WERI-Rb-1 (cell line): ENCODE results near the gene KIF17.

ENCODE experiments used
- DNase-seq: peaks from one replicate; pipeline ENCODE4 v3.0.0-alpha.2; 2020
- H3K27ac ChIP-seq: fragments of 250-450 bp; sonication (Bioruptor Pico); 2 replicates; pipeline ENCODE4 v1.5.1; 2020; ENCODE audit warnings: mild to moderate bottlenecking, moderate library complexity
- H3K27me3 ChIP-seq: fragments of 250-450 bp; sonication (Bioruptor Pico); 2 replicates; pipeline ENCODE4 v1.5.1; 2021; ENCODE audit warnings: mild to moderate bottlenecking, low read depth, moderate library complexity; ENCODE audit not compliant: insufficient read depth, severe bottlenecking
- H3K36me3 ChIP-seq: fragments of 250-450 bp; sonication (Bioruptor Pico); 2 replicates; pipeline ENCODE4 v1.5.1; 2020; ENCODE audit warnings: mild to moderate bottlenecking, moderate library complexity
- H3K4me3 ChIP-seq: 2 replicates; pipeline ENCODE4 v1.5.1; 2011; ENCODE audit warnings: low read depth, mild to moderate bottlenecking, control low read depth, low read length
- H3K9me3 ChIP-seq: fragments of 250-450 bp; sonication (Bioruptor Pico); 2 replicates; pipeline ENCODE4 v1.5.1; 2021; ENCODE audit warnings: mild to moderate bottlenecking, moderate library complexity; ENCODE audit not compliant: severe bottlenecking
- CTCF ChIP-seq: IDR thresholded peaks from 2 replicates; pipeline ENCODE4 v1.5.1; 2011; ENCODE audit warnings: low read depth, mild to moderate bottlenecking, control low read depth, inconsistent platforms, low read length

Gene KIF17

GRCh38 chr1:20709868-20710267 is 7.9 kb downstream of the KIF17 start:
- Histone ChIP-seq H3K27me3 (no peaks in the 10 kb centered on the region), H3K4me3 (no peak overlapping the region), H3K36me3 (no peaks in the 10 kb centered on the region), H3K27ac (no peak overlapping the region), H3K9me3 (no peaks in the 10 kb centered on the region)
- TF ChIP-seq CTCF = no peak
- no peak for DNase-seq

- H3K4me3 ChIP-seq = no peak overlapping the region
- H3K36me3 ChIP-seq = no peaks in the 10 kb centered on the region
- H3K9me3 ChIP-seq = no peaks in the 10 kb centered on the region
- TF ChIP-seq CTCF = no peak
- no peak for DNase-seq
- H3K27me3 ChIP-seq = no peaks in the 10 kb centered on the region
- no peak overlapping the region for H3K27ac ChIP-seq
These were observed 8.9 kb downstream of the KIF17 start for GRCh38 chr1:20708891-20709290.

DNA sequence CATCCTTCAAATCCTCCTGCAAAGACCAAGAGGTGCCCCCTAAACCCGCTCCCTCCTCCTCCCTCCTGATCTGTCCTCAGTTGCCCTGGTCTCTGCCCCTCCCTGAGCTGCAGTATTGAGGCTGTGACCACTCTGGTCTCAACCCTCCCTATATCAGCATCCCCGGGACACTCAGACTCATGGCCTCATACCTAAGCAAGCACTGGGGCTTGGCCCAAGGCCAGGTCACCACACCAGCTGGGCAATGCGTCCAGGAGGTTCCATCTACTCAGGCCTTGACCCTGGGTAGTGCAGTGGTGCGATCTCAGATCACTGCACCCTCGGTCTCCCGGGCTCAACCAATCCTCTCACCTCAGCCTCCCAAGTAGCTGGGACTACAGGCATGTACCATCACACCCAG is 9.8 kb downstream of the KIF17 start:
- Histone ChIP-seq H3K27ac (no peak overlapping the region), H3K9me3 (no peaks in the 10 kb centered on the region), H3K27me3 (no peaks in the 10 kb centered on the region), H3K36me3 (no peaks in the 10 kb centered on the region), H3K4me3 (no peak overlapping the region)
- no peak for TF ChIP-seq CTCF
- no peak for DNase-seq

DNA sequence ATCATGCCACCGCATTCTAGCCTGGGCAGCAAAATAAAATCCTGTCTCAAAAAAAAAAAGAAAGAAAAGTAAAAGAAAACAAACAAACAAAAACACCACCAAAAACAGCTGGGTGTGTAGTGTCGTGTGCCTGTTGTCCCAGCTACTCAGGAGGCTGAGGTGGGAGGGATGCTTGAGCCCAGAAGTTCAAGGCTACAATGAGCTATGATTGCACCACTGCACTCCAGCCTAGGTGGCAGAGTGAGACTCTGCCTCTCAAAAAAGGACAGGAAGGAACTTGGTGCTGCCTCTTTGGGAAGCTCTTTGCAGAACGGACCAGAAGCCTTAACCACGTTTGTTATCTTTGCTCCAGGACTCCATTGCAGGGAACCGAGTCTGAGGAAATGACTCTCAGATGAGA is 11.0 kb downstream of the KIF17 start:
- TF ChIP-seq CTCF = no peak
- H3K4me3 ChIP-seq = no peak overlapping the region
- H3K27me3 ChIP-seq = no peaks in the 10 kb centered on the region
- H3K27ac ChIP-seq = no peak overlapping the region
- H3K36me3 ChIP-seq = no peaks in the 10 kb centered on the region
- no peak for DNase-seq
- no peaks in the 10 kb centered on the region for H3K9me3 ChIP-seq

DNA sequence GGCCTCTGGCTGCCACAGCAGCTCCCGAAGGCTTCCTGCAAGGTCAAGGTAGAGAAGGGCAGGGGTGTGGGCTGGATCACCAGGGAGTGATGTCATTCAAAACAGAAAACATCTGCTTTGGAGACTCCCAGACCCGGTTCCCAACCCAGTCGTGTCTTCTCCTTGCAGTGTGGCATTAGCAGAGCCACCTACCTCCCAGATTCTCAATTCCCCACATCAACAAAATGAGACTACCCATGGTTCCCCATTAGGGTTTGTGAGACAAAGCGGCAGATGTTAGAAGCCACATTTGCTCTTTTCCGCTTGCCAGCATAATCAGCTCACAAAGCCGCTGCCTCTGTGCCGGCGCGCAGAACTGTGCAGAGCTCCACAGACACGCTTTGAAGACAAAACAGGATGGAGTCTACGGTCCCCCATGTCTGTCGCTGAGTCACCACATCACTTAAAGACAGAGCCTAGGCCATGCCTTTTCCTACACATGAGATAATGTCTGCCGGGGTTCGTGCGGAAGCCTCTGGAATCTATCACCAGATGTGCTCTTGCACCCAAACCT is 12.5 kb downstream of the KIF17 start:
- DNase-seq = no peak
- Histone ChIP-seq H3K36me3 (no peaks in the 10 kb centered on the region), H3K27me3 (no peaks in the 10 kb centered on the region), H3K4me3 (no peak overlapping the region), H3K9me3 (no peaks in the 10 kb centered on the region), H3K27ac (no peak overlapping the region)
- TF ChIP-seq CTCF = no peak

- no peak overlapping the region for H3K4me3 ChIP-seq
- no peak for DNase-seq
- no peaks in the 10 kb centered on the region for H3K36me3 ChIP-seq
- no peaks in the 10 kb centered on the region for H3K27me3 ChIP-seq
- no peaks in the 10 kb centered on the region for H3K9me3 ChIP-seq
- no peak overlapping the region for H3K27ac ChIP-seq
- TF ChIP-seq CTCF = no peak
These were observed 13.2 kb downstream of the KIF17 start for GRCh38 chr1:20704390-20705202.
